ENCODE results near the gene ANKRD33. TPM values are rescaled to one million over a fixed set of nuclear protein-coding genes. Genes with fewer than 3 reads are reported as not detected.

ANKRD33 gene
- total and polyA plus RNA-seq, 2 of the 8 experiments (the other 6 are each of a cell fraction or from before 2014, with no cell fraction given), result 0.41 to 0.53 TPM

DNA sequence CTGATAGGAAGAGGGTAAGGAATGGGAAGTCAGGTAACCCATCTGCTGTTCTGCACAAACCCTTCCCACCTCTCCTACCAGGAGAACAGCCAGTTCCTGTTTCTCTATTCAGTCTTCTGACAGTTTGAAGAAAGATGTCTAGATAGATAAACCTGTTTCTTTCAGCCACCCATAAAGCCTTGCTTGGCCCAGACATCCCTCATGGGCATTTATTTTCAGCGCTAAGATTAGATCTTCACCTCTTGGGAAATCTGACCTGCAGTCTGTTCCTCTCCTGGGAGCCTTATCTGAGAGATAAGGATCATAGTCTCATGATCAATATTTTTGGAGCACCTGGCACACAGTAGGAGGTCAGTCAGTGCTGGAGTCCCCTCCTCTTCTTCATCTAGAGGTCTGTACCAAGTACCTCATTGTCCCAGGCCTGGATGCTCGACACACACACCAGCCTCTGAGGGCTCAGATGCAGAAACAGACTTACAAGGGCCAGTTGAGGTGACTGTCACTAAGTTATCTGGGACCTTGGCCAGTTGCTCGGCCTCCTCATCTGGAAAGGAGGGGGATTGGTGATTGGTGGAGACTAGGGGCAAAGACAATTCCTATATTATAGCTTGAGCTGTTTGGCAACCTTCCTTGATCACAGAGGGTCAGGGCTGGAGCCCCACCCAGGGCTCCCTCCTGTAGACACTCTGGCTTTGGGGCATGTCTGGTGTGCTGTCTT is 37.6 kb downstream of the ANKRD33 start:
- CTCF ChIA-PET (ENCODE audit: partially characterized antibody), result interaction anchor here (0.6 to 12.9 kb wide), 17 partner anchors 7 to 232 kb away, joined by 3 to 234 read pairs (median 10); partner anchors contain the start of genes ACVR1B, ACVRL1 and ANKRD33
- Histone ChIP-seq H3K27me3 (replicated peaks in 1 of 4; ENCODE audit: control insufficient read depth in 3 of 4, extremely low read depth in 1 of 4, insufficient read depth in 3 of 4, low read length in 3 of 4) (peaks cover 0 to 8% (median 5%) of the 10 kb centered on the region in 4 experiments; a peak in 4 of 7 replicates), H3K9me3 (ENCODE audit: insufficient read depth in 2 of 2, low read depth in 1 of 2, low read length in 1 of 2) (no peaks in the 10 kb centered on the region), H3K14ac (ENCODE audit: insufficient read length) (no peak overlapping the region), H3K56ac (replicated peaks; ENCODE audit: insufficient read length, low read depth, low read length) (no peak overlapping the region), H4K8ac (ENCODE audit: extremely low read depth, insufficient read depth, low read length) (no peak overlapping the region), H2BK20ac (ENCODE audit: low read length) (no peak overlapping the region), H2BK120ac (replicated peaks; ENCODE audit: low read depth, low read length) (no peak overlapping the region), H3K4me2 (ENCODE audit: insufficient read depth in 1 of 2, low read depth in 2 of 2, low read length in 2 of 2) (no peak overlapping the region), H4K20me1 (replicated peaks in 1 of 2; ENCODE audit: control insufficient read depth in 1 of 2, insufficient read depth in 2 of 2, low read length in 2 of 2) (no peaks in the 10 kb centered on the region), H4K5ac (ENCODE audit: insufficient read length, low read depth, low read length) (no peak overlapping the region), H3K79me2 (ENCODE audit: control insufficient read depth in 1 of 2, insufficient read depth in 2 of 2, low read length in 2 of 2) (no peaks in the 10 kb centered on the region), H2AK5ac (ENCODE audit: low read depth, low read length) (no peak overlapping the region), H3K27ac (ENCODE audit: low read depth, low read length) (no peak overlapping the region), H4K91ac (replicated peaks; ENCODE audit: insufficient read length, low read length) (no peak overlapping the region), H2AFZ (ENCODE audit: low read length) (no peak overlapping the region), H3K18ac (ENCODE audit: extremely low read depth, low read length) (no peak overlapping the region), H3K9ac (replicated peaks in 1 of 4; ENCODE audit: extremely low read depth in 1 of 4, low read depth in 3 of 4, low read length in 3 of 4) (no peak overlapping the region), H3K23me2 (ENCODE audit: low read depth, low read length) (no peaks in the 10 kb centered on the region; the same call in 1 of the 2 replicates), H3K23ac (ENCODE audit: insufficient read length) (no peak overlapping the region), H3K4me3 (ENCODE audit: extremely low read depth in 1 of 4, insufficient read depth in 2 of 4, low read depth in 3 of 4, low read length in 4 of 4) (no peak overlapping the region), H2BK12ac (ENCODE audit: low read depth, low read length) (no peak overlapping the region), H2BK5ac (ENCODE audit: low read depth, low read length) (no peak overlapping the region), H2BK15ac (ENCODE audit: low read length) (no peak overlapping the region), H3K36me3 (ENCODE audit: control insufficient read depth in 2 of 4, insufficient read depth in 4 of 4, low read length in 3 of 4) (no peaks in the 10 kb centered on the region), H3K79me1 (ENCODE audit: low read depth, low read length) (no peaks in the 10 kb centered on the region), H3K4ac (replicated peaks; ENCODE audit: insufficient read length, low read depth, low read length) (no peak overlapping the region), H3K4me1 (replicated peaks in 1 of 4; ENCODE audit: control insufficient read depth in 3 of 4, insufficient read depth in 4 of 4, low read length in 3 of 4) (peaks cover 1 to 12% (median 7%) of the 10 kb centered on the region in 4 experiments)
- FAIRE-seq (no peak), DNase-seq (ENCODE audit: low read depth in 1 of 2, low spot score in 2 of 2) (no peak)
- POLR2A ChIA-PET (ENCODE audit: partially characterized antibody), result no interaction called here
- 90% methylated on average over 3 of the region's 3 CpGs; no CpG with 5 or more reads in 1 of the 2 experiments for WGBS, 2 experiments (ENCODE audit: extremely low coverage in 1 of 2, insufficient coverage in 1 of 2, insufficient read length in 1 of 2, insufficient replicate concordance in 2 of 2, low coverage in 1 of 2, low lambda C conversion rate in 2 of 2, missing lambda C conversion rate in 1 of 2)
- TF ChIP-seq SRF (IDR thresholded peaks at IDR 0.05; ENCODE audit: low read depth, low read length) (no peak), RBBP5 (IDR thresholded peaks at IDR 0.05; ENCODE audit: borderline replicate concordance, low read depth, low read length) (no peak), EGR1 (IDR thresholded peaks at IDR 0.05; ENCODE audit: borderline replicate concordance, low read depth, low read length) (no peak), YY1 (IDR thresholded peaks at IDR 0.05; ENCODE audit: low read depth, low read length) (no peak), RFX5 (IDR thresholded peaks at IDR 0.05; ENCODE audit: borderline replicate concordance, low read depth, low read length) (no peak)

Data from H1 (cell line).